Body of pancreas (tissue), 4 donors: Measurements from ENCODE around the gene GIMD1.

Source experiments
- CTCF ChIP-seq, 7 experiments: fragments of 450-650 bp in 4 of 7; fragments of 200-600 bp in 3 of 7; sonication (generic) in 3 of 7; IDR thresholded peaks; one replicate each; pipeline ENCODE4 v1.5.1; 2016 to 2019; ENCODE audit warnings: antibody characterized with exemption in 7 of 7
- POLR2A ChIP-seq, 3 donors: fragments of 450-650 bp; IDR thresholded peaks; one replicate each; pipeline ENCODE4 v1.6.1; 2016; ENCODE audit warnings: antibody characterized with exemption in 3 of 3, mild to moderate bottlenecking in 2 of 3

GRCh38 chr4:106371161-106371560 lies 2.6 kb upstream of the GIMD1 start:
- TF ChIP-seq CTCF (IDR thresholded peaks at IDR 0.05) = no peak
- no peak for TF ChIP-seq POLR2A (IDR thresholded peaks at IDR 0.05)
